Fibroblast of the aortic adventitia (primary cell): ENCODE data around the gene RLBP1. TPM values are rescaled to one million over a fixed set of nuclear protein-coding genes. Genes with fewer than 3 reads are reported as not detected.

Experiments used
- DNase-seq: peaks from one replicate; pipeline ENCODE4 v3.0.0-alpha.2; 2010; ENCODE audit warnings: low read depth
- H3K4me3 ChIP-seq: 2 replicates; pipeline ENCODE4 v1.5.1; 2011; ENCODE audit warnings: low read depth, mild to moderate bottlenecking, control low read depth, low read length, moderate library complexity
- CTCF ChIP-seq: IDR thresholded peaks from 2 replicates; pipeline ENCODE4 v1.5.1; 2011; ENCODE audit warnings: mild to moderate bottlenecking, low read length, control low read depth, inconsistent platforms; ENCODE audit not compliant: insufficient read depth
- total RNA-seq: library from RNA; depleted of rRNA; stranded (reverse); fragments of >200 nt; gene quantifications from 2 replicates; pipeline ENCODE4 v1.2.3, GENCODE V29; 2012; ENCODE audit warnings: low replicate concordance

Gene RLBP1
- total RNA-seq, 1 donor, result not detected

- H3K4me3 ChIP-seq, result no peak overlapping the region
- DNase-seq, result no peak
- no peak for TF ChIP-seq CTCF
Measured at GRCh38 chr15:89217686-89218376, 3.5 kb downstream of the RLBP1 start.

DNA sequence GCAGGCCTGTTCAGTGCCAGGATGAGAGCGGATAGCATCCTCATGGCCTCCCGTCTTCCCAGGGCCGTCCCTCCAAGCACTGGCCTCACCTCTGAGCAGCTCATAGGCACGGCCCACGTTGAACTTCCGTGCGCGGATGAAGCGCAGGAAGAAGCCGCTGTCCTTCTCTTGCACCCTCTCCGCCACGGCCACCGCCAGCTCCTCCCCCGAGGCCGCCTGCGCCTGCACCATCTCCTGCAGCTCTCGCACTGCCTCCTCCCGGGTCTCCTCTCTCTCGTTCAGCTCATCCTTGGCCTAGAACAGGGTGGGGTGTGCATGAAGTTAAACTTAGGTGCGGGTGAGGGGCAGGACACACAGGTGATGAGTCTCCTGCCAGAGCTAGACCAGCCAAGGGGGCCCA is 4.3 kb downstream of the RLBP1 start:
- TF ChIP-seq CTCF, result no peak
- H3K4me3 ChIP-seq, result no peak overlapping the region
- DNase-seq, result no peak

GRCh38 chr15:89215627-89216026 is 5.8 kb downstream of the RLBP1 start:
- no peak for DNase-seq
- TF ChIP-seq CTCF, result no peak
- no peak overlapping the region for H3K4me3 ChIP-seq

DNA sequence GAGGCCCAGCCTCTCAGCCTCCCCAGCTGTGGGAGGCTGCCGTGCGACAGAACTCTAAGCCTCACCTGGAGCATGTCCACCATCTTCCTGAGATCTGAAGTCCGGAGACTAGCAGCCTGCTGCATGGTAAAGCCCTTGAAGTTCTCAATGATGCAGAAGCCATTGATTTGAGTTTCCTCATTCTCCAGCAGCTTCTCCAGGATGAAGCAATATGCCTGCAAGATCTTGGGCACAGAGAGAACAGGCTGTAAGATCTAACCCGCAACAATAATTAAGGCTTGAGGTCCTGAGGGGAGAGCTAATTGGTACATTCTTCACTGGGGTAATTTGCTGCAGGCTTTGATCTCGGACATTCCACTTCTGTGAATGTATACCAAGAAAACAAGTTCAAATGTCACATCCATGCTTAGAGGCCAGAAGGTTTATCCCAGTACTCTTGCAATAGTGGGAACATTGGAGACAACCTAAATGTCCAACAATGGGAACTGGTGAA is 9.7 kb downstream of the RLBP1 start:
- DNase-seq, result no peak
- no peak overlapping the region for H3K4me3 ChIP-seq
- no peak for TF ChIP-seq CTCF

- no peak for TF ChIP-seq CTCF
- H3K4me3 ChIP-seq, result no peak overlapping the region
- no peak for DNase-seq
Measured at GRCh38 chr15:89209057-89209456, 12.3 kb downstream of the RLBP1 start.

GRCh38 chr15:89208256-89208655 is 13.1 kb downstream of the RLBP1 start:
- no peak for TF ChIP-seq CTCF
- DNase-seq, result no peak
- no peak overlapping the region for H3K4me3 ChIP-seq

DNA sequence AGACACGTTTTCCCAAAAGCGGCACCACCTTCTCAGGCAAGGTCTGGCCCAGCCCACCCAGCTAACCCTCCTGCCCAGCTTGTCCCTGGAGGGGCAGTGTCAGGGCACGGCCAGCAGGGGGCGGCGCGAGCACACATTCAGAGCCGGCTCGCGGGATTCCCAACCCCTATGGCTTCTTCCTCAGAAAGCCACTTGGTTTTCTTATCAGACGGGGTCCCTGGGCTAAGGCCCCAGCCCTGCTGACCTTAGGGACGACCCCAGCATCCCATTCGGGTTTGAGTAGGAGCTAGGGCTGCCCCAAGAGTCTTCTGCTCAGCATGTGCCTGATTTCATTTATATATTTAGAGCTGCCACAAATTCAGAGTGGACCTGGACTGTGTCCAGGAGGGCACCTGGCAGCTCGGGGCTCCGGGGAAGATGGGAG is 14.5 kb downstream of the RLBP1 start:
- TF ChIP-seq CTCF, result peak; percentile 99
- H3K4me3 ChIP-seq, result peak overlapping the region; percentile 45
- peak; percentile 66 for DNase-seq
